Endodermal cell (in vitro differentiated cells): Measurements from ENCODE around the gene SIN3A. TPM values are rescaled to one million over a fixed set of nuclear protein-coding genes. Genes with fewer than 3 reads are reported as not detected.

Experiments
- DNase-seq: peaks from one replicate; pipeline ENCODE4 v3.0.0-alpha.2; 2017
- H3K27ac ChIP-seq: 2 replicates; pipeline ENCODE4 v1.5.1; 2013; ENCODE audit warnings: mild to moderate bottlenecking, low read depth, low read length, moderate library complexity
- H3K27me3 ChIP-seq: 2 replicates; pipeline ENCODE4 v1.6.1; 2013; ENCODE audit warnings: mild to moderate bottlenecking, low read length, moderate library complexity; ENCODE audit not compliant: insufficient read depth, control insufficient read depth, poor library complexity, severe bottlenecking
- H3K36me3 ChIP-seq: 2 replicates; pipeline ENCODE4 v1.7.0; 2013; ENCODE audit warnings: mild to moderate bottlenecking, low read length, moderate library complexity; ENCODE audit not compliant: control insufficient read depth, insufficient read depth
- H3K4me1 ChIP-seq: one replicate; pipeline ENCODE4 v1.7.0; 2013; ENCODE audit warnings: low read length; ENCODE audit not compliant: control insufficient read depth, insufficient read depth
- H3K4me3 ChIP-seq: 2 replicates; pipeline ENCODE4 v1.5.1; 2013; ENCODE audit warnings: mild to moderate bottlenecking, low read length, moderate library complexity
- H3K9ac ChIP-seq: 2 replicates; pipeline ENCODE4 v1.6.1; 2013; ENCODE audit warnings: mild to moderate bottlenecking, low read length, moderate library complexity; ENCODE audit not compliant: poor library complexity, severe bottlenecking; ENCODE audit errors: extremely low read depth
- H3K9me3 ChIP-seq: 2 replicates; pipeline ENCODE4 v1.6.1; 2013; ENCODE audit warnings: mild to moderate bottlenecking, low read length, moderate library complexity; ENCODE audit not compliant: control insufficient read depth
- H3K27ac Mint-ChIP-seq: 2 replicates; pipeline ENCODE4 v1.8.0; 2020; ENCODE audit warnings: mixed read lengths
- H3K27me3 Mint-ChIP-seq: 2 replicates; pipeline ENCODE4 v1.8.0; 2021; ENCODE audit warnings: mild to moderate bottlenecking, mixed read lengths; ENCODE audit not compliant: insufficient read depth
- H3K36me3 Mint-ChIP-seq: 2 replicates; pipeline ENCODE4 v1.8.0; 2020; ENCODE audit warnings: low read depth, mixed read lengths
- H3K4me1 Mint-ChIP-seq: 2 replicates; pipeline ENCODE4 v1.8.0; 2020; ENCODE audit warnings: mixed read lengths
- H3K4me3 Mint-ChIP-seq: 2 replicates; pipeline ENCODE4 v1.8.0; 2020; ENCODE audit warnings: mild to moderate bottlenecking, moderate library complexity, mixed read lengths
- H3K9me3 Mint-ChIP-seq: 2 replicates; pipeline ENCODE4 v1.8.0; 2020; ENCODE audit warnings: mild to moderate bottlenecking, mixed read lengths
- WGBS, 2 experiments: methylation state at CpG; one replicate each; pipeline versions ENCODE4 v1.1.5 to v1.1.7; 2013; ENCODE audit warnings: missing lambda C conversion rate in 2 of 2, mixed read lengths in 1 of 2; ENCODE audit not compliant: insufficient coverage in 1 of 2, insufficient read length in 1 of 2; 5-methylcytosine and 5-hydroxymethylcytosine counted together
- total RNA-seq, 2 donors: library from RNA; stranded (reverse); fragmentation: NEBNext Ultra II Directional in 1 of 2; extraction: Animal tissue kit (Norgen Biotek cat#: 25700) in 1 of 2; gene quantifications; 2 replicates in 1 of 2; 3 replicates in 1 of 2; pipeline ENCODE4 v1.2.1, GENCODE V29; 2021
- TF ChIP-seq, protein P1 (sequence below): fragments of 200-600 bp; sonication (generic); conservative IDR thresholded peaks from 2 replicates; pipeline ENCODE4 v1.5.0; 2021; ENCODE audit warnings: antibody characterized with exemption, mild to moderate bottlenecking

SIN3A gene
- total RNA-seq, 2 donors from 2014 or later, result 119 to 123 TPM

DNA sequence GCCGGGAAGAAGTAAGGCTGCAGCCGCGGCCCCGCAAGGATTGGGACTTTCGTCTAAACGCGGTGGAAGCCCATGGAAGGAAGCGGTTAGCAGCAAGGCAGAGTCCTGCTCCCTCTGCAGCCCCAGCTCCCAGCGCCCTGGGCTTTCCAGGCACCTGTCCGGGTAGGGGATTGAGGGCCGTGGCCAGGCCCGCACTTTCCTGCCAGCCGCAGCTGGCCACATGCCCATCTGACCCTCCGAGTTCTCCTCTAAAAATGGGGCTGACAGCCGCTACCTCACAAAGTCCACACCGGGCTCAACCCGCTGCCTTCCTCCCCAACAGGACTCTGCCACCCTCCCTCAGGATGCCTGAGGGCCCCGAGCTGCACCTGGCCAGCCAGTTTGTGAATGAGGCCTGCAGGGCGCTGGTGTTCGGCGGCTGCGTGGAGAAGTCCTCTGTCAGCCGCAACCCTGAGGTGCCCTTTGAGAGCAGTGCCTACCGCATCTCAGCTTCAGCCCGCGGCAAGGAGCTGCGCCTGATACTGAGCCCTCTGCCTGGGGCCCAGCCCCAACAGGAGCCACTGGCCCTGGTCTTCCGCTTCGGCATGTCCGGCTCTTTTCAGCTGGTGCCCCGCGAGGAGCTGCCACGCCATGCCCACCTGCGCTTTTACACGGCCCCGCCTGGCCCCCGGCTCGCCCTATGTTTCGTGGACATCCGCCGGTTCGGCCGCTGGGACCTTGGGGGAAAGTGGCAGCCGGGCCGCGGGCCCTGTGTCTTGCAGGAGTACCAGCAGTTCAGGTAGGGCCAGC lies 102.7 kb downstream of the SIN3A start:
- peaks cover 12% of the 10 kb centered on the region for H3K27me3 ChIP-seq
- no peak overlapping the region for H3K27ac ChIP-seq
- WGBS, 2 experiments, result 54 to 63% methylated on average over 30 to 46 of the region's 46 CpGs
- Mint-ChIP-seq H3K27me3 (peaks cover 40% of the 10 kb centered on the region), H3K4me1 (peaks cover 2% of the 10 kb centered on the region), H3K36me3 (no peaks in the 10 kb centered on the region), H3K4me3 (peak overlapping the region; percentile 82), H3K27ac (no peak overlapping the region), H3K9me3 (no peaks in the 10 kb centered on the region)
- H3K9ac ChIP-seq, result peak overlapping the region; percentile 23
- TF ChIP-seq, protein P1, sequence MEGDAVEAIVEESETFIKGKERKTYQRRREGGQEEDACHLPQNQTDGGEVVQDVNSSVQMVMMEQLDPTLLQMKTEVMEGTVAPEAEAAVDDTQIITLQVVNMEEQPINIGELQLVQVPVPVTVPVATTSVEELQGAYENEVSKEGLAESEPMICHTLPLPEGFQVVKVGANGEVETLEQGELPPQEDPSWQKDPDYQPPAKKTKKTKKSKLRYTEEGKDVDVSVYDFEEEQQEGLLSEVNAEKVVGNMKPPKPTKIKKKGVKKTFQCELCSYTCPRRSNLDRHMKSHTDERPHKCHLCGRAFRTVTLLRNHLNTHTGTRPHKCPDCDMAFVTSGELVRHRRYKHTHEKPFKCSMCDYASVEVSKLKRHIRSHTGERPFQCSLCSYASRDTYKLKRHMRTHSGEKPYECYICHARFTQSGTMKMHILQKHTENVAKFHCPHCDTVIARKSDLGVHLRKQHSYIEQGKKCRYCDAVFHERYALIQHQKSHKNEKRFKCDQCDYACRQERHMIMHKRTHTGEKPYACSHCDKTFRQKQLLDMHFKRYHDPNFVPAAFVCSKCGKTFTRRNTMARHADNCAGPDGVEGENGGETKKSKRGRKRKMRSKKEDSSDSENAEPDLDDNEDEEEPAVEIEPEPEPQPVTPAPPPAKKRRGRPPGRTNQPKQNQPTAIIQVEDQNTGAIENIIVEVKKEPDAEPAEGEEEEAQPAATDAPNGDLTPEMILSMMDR, result no peak
- H3K9me3 ChIP-seq, result no peaks in the 10 kb centered on the region
- H3K36me3 ChIP-seq, result no peaks in the 10 kb centered on the region
- peak; percentile 74 for DNase-seq
- peak overlapping the region; percentile 87 for H3K4me3 ChIP-seq
- no peaks in the 10 kb centered on the region for H3K4me1 ChIP-seq

DNA sequence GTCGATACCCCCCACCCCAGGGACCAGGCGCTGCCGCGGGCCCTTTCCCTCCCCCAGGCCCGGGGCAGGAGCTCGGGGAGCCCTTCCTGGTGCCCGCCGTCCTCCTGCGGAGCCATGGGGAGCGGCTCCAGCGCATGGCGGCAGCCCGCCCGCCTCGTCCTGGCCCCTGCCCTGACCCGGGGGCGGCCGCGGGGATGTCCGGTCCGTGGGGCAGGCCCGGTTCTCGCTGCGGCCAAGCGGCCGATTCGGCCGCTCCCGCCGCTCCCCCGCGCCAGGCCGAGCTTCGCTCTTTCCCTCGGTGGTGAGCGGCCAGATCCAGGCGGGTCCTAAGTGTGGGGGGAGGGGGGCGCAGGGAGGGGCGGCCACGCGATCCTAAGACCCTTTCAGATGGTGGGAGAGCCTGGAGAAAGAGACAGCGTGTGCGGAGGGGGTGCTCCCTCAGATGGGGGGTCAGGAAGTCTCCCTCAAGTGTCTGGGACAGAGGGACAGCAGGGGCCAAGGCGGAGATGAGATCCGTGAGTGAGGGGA lies 103.4 kb downstream of the SIN3A start:
- peak overlapping the region; percentile 82 for H3K4me3 Mint-ChIP-seq
- Histone ChIP-seq H3K4me3 (peak overlapping the region; percentile 87), H3K4me1 (no peaks in the 10 kb centered on the region), H3K27me3 (peaks cover 12% of the 10 kb centered on the region), H3K27ac (no peak overlapping the region), H3K36me3 (no peaks in the 10 kb centered on the region), H3K9me3 (no peaks in the 10 kb centered on the region), H3K9ac (peak overlapping the region; percentile 68)
- H3K9me3 Mint-ChIP-seq, result no peaks in the 10 kb centered on the region
- H3K36me3 Mint-ChIP-seq, result no peaks in the 10 kb centered on the region
- TF ChIP-seq, protein P1, result no peak
- DNase-seq, result no peak
- peaks cover 40% of the 10 kb centered on the region for H3K27me3 Mint-ChIP-seq
- WGBS, 2 experiments, result 0 to 1% methylated on average over 8 to 44 of the region's 45 CpGs
- H3K4me1 Mint-ChIP-seq, result peaks cover 2% of the 10 kb centered on the region
- no peak overlapping the region for H3K27ac Mint-ChIP-seq

DNA sequence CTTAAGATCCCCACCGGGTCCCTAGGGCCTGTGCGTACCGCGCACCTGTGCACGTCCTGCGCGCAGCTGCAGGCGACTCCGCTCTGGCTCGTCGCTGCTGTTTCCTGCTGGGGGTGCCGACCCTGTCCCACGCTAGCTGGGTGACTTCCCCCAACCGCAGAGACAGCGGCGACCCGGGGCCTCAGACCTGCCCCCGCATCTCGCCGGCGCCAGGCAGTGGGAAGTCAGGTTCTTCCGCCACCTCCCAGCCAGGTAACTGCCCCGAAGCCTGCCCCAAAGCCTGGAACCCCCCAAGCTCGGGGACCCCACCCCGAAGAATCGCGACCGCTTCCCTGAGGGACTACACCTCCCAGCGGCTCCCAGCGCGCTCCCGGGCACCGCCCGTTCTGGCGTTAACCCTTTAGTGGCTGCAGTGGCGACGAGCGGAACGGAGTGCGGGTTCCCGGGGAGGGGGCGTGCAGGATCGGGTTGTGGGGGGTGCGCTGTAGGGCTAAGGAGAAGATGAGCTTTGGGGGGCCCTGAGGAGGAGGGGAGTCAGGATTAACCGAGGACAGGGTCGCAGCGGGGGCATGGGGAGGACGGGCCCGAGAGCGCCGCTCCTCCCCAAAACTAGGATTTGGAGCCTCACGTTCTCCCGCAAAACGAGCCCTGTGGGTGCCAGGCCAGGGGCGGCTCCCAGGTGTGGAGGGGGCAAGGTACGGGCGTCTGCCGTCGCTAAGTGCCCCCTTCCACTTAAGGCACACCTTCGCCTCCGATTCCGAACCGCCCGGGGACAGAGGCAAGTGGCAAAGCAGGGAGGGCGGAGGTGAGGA lies 104.1 kb downstream of the SIN3A start:
- H3K4me3 ChIP-seq, result peak overlapping the region; percentile 87
- H3K9me3 ChIP-seq, result no peaks in the 10 kb centered on the region
- Mint-ChIP-seq H3K27me3 (peaks cover 40% of the 10 kb centered on the region), H3K9me3 (no peaks in the 10 kb centered on the region), H3K36me3 (no peaks in the 10 kb centered on the region), H3K4me1 (peaks cover 2% of the 10 kb centered on the region), H3K27ac (no peak overlapping the region), H3K4me3 (peak overlapping the region; percentile 82)
- H3K27ac ChIP-seq, result no peak overlapping the region
- DNase-seq, result peak; percentile 85
- H3K9ac ChIP-seq, result peak overlapping the region; percentile 68
- H3K36me3 ChIP-seq, result no peaks in the 10 kb centered on the region
- TF ChIP-seq, protein P1, result no peak
- no peaks in the 10 kb centered on the region for H3K4me1 ChIP-seq
- WGBS, 2 experiments, result 1 to 2% methylated on average over 21 to 65 of the region's 65 CpGs
- H3K27me3 ChIP-seq, result peaks cover 12% of the 10 kb centered on the region
